ENCODE data around the gene SIDT1. TPM values are rescaled to one million over a fixed set of nuclear protein-coding genes. Genes with fewer than 3 reads are reported as not detected.

Gene SIDT1
- total and polyA plus RNA-seq, 11 donors = 0.28 to 2.6 (median 0.95) TPM

GRCh38 chr3:113534365-113534764 is 2.0 kb downstream of the SIDT1 start:
- no peaks in the 10 kb centered on the region for H3K9me3 ChIP-seq
- DNase-seq (no peak), ATAC-seq (no peak)
- H3K4me1 ChIP-seq = peaks cover 0 to 21% (median 6%) of the 10 kb centered on the region in 12 donors
- no peaks in the 10 kb centered on the region for H3K36me3 ChIP-seq
- WGBS, 4 donors = 70 to 80% (median 76%) methylated on average over 4 of the region's 4 CpGs
- peak overlapping the region in 2 of 12 donors; percentile 60 to 73 for H3K4me3 ChIP-seq
- H3K27me3 ChIP-seq = peaks cover 0 to 49% (median 20%) of the 10 kb centered on the region in 9 donors
- TF ChIP-seq, protein P1, sequence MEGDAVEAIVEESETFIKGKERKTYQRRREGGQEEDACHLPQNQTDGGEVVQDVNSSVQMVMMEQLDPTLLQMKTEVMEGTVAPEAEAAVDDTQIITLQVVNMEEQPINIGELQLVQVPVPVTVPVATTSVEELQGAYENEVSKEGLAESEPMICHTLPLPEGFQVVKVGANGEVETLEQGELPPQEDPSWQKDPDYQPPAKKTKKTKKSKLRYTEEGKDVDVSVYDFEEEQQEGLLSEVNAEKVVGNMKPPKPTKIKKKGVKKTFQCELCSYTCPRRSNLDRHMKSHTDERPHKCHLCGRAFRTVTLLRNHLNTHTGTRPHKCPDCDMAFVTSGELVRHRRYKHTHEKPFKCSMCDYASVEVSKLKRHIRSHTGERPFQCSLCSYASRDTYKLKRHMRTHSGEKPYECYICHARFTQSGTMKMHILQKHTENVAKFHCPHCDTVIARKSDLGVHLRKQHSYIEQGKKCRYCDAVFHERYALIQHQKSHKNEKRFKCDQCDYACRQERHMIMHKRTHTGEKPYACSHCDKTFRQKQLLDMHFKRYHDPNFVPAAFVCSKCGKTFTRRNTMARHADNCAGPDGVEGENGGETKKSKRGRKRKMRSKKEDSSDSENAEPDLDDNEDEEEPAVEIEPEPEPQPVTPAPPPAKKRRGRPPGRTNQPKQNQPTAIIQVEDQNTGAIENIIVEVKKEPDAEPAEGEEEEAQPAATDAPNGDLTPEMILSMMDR (IDR thresholded peaks at IDR 0.05) = no peak
- no peak for TF ChIP-seq POLR2A (IDR thresholded peaks at IDR 0.05)
- H3K27ac ChIP-seq = no peak overlapping the region
- intact Hi-C loops (cut with DNase I) = no loop called here

GRCh38 chr3:113535898-113536297 is 3.5 kb downstream of the SIDT1 start:
- peaks cover 0 to 50% (median 20%) of the 10 kb centered on the region in 9 donors for H3K27me3 ChIP-seq
- 70 to 74% (median 72%) methylated on average over 5 of the region's 5 CpGs for WGBS, 4 donors
- no peak for ATAC-seq
- H3K36me3 ChIP-seq = no peaks in the 10 kb centered on the region
- intact Hi-C loops (cut with DNase I) = no loop called here
- no peak overlapping the region for H3K27ac ChIP-seq
- no peaks in the 10 kb centered on the region for H3K9me3 ChIP-seq
- peaks cover 0 to 21% (median 6%) of the 10 kb centered on the region in 12 donors for H3K4me1 ChIP-seq
- no peak for DNase-seq
- no peak overlapping the region for H3K4me3 ChIP-seq
- TF ChIP-seq POLR2A (IDR thresholded peaks at IDR 0.05) = no peak
- TF ChIP-seq, protein P1 (IDR thresholded peaks at IDR 0.05) = no peak

DNA sequence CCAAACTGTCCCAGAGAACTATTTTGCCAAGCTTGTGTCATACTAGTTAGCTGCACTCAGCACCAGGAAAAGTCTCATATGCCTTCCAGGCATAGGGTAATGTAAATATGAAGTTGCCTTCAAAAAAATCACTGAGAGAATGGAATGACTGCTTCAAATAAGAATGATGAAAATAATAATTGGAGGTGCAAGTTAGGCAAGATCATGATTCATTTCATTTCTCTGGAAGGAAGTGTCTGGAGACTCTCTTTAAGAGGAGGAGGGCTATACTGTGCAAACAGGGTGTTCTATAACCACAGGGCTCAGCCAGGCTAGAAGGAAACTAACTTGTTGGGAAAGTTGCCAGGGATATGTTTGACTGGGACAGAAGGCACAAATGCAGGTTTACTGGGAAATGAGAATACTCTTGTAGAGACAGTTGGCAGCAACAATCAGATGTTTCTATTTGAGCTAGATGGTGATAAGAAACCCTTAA is 4.3 kb downstream of the SIDT1 start:
- intact Hi-C loops (cut with DNase I) = no loop called here
- peaks cover 0 to 5% (median 0%) of the 10 kb centered on the region in 12 donors for H3K9me3 ChIP-seq
- no peak for ATAC-seq
- H3K4me1 ChIP-seq = peaks cover 0 to 20% (median 6%) of the 10 kb centered on the region in 12 donors
- peaks cover 0 to 50% (median 20%) of the 10 kb centered on the region in 9 donors for H3K27me3 ChIP-seq
- no peaks in the 10 kb centered on the region for H3K36me3 ChIP-seq
- H3K4me3 ChIP-seq = no peak overlapping the region
- no peak for TF ChIP-seq POLR2A (IDR thresholded peaks at IDR 0.05)
- TF ChIP-seq, protein P1 (IDR thresholded peaks at IDR 0.05) = no peak
- DNase-seq = no peak
- no peak overlapping the region for H3K27ac ChIP-seq

DNA sequence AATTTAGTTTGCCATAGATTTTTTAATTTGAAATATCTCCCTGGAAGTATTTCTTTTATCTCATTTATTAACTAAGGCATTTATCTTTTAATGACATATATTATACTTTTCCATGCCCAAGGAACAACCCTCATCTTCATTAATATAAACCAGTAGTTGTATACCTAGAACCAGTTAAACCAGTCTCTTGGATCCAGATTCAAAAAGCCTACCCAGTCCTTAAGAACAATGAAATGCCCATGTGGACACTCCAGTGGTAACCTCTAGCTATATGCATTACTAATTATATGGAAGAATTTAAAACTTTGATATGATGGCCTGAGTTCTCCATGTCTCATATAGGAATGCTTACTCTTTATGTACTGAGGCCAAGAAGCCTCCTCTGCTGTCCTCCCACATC is 4.8 kb downstream of the SIDT1 start:
- no peak overlapping the region for H3K27ac ChIP-seq
- ATAC-seq (no peak), DNase-seq (no peak)
- intact Hi-C loops (cut with DNase I) = no loop called here
- peaks cover 0 to 16% (median 6%) of the 10 kb centered on the region in 12 donors for H3K4me1 ChIP-seq
- no peaks in the 10 kb centered on the region for H3K36me3 ChIP-seq
- no peak for TF ChIP-seq POLR2A (IDR thresholded peaks at IDR 0.05)
- TF ChIP-seq, protein P1 (IDR thresholded peaks at IDR 0.05) = no peak
- H3K27me3 ChIP-seq = peaks cover 0 to 45% (median 20%) of the 10 kb centered on the region in 9 donors
- H3K4me3 ChIP-seq = no peak overlapping the region
- peaks cover 0 to 10% (median 0%) of the 10 kb centered on the region in 12 donors for H3K9me3 ChIP-seq

Measured in heart left ventricle (tissue), 16 donors.